HEK293T (cell line): ENCODE results near the gene DNMT3L.
"Not testable (repeated sequence)": the region's sequence is repeated elsewhere in the genome, so short reads cannot be mapped to it uniquely, and the experiment has no call there.

Experiments used
- CTCF ChIA-PET: fragments of 350-600 bp; formaldehyde crosslinking; extraction: SDS; loops from one replicate; lab custom pipeline; 2021; ENCODE audit warnings: antibody characterized with exemption, inconsistent platforms; lab: Yijun Ruan, JAX
- POLR2A ChIA-PET: fragments of 350-600 bp; formaldehyde crosslinking; extraction: SDS; loops from one replicate; lab custom pipeline; 2020; ENCODE audit warnings: antibody characterized with exemption, inconsistent platforms; lab: Yijun Ruan, JAX
- DNase-seq: peaks from one replicate; pipeline ENCODE4 v3.0.0; 2012; ENCODE audit warnings: mixed read lengths; ENCODE audit errors: extremely low spot score
- ARNT ChIP-seq: fragments of 450-650 bp; IDR thresholded peaks from 2 replicates; pipeline ENCODE4 v1.6.1; 2017; ENCODE audit warnings: mild to moderate bottlenecking
- BHLHE40 ChIP-seq: fragments of 450-650 bp; IDR thresholded peaks from 2 replicates; pipeline ENCODE4 v1.6.1; 2016; ENCODE audit warnings: mild to moderate bottlenecking, moderate library complexity, borderline replicate concordance
- CTBP1 ChIP-seq: fragments of 450-650 bp; IDR thresholded peaks from 2 replicates; pipeline ENCODE4 v1.6.1; 2016; ENCODE audit warnings: borderline replicate concordance
- ELF4 ChIP-seq: fragments of 450-650 bp; IDR thresholded peaks from 2 replicates; pipeline ENCODE4 v1.6.1; 2017; ENCODE audit warnings: antibody characterized with exemption
- FOXA1 ChIP-seq: fragments of 450-650 bp; IDR thresholded peaks from 2 replicates; pipeline ENCODE4 v1.6.1; 2016; ENCODE audit warnings: mild to moderate bottlenecking
- FOXK2 ChIP-seq: fragments of 450-650 bp; IDR thresholded peaks from 2 replicates; pipeline ENCODE4 v1.6.1; 2016; ENCODE audit warnings: mild to moderate bottlenecking
- FOXM1 ChIP-seq: fragments of 450-650 bp; IDR thresholded peaks from 2 replicates; pipeline ENCODE4 v1.6.1; 2017; ENCODE audit warnings: mild to moderate bottlenecking, borderline replicate concordance
- HDGF ChIP-seq: fragments of 450-650 bp; IDR thresholded peaks from 2 replicates; pipeline ENCODE4 v1.6.1; 2017; ENCODE audit warnings: antibody characterized with exemption, borderline replicate concordance
- L3MBTL2 ChIP-seq: fragments of 450-650 bp; conservative IDR thresholded peaks from 2 replicates; pipeline ENCODE4 v1.6.1; 2016; ENCODE audit warnings: mild to moderate bottlenecking
- LEF1 ChIP-seq: fragments of 450-650 bp; IDR thresholded peaks from 2 replicates; pipeline ENCODE4 v1.6.1; 2017; ENCODE audit warnings: mild to moderate bottlenecking, borderline replicate concordance
- NFRKB ChIP-seq: fragments of 450-650 bp; IDR thresholded peaks from 2 replicates; pipeline ENCODE4 v1.6.1; 2016; ENCODE audit warnings: mild to moderate bottlenecking, moderate library complexity
- SP1 ChIP-seq: fragments of 450-650 bp; IDR thresholded peaks from 2 replicates; pipeline ENCODE4 v1.6.1; 2017
- SUZ12 ChIP-seq: fragments of 450-650 bp; IDR thresholded peaks from 2 replicates; pipeline ENCODE4 v1.6.1; 2016; ENCODE audit warnings: mild to moderate bottlenecking
- TARDBP ChIP-seq: fragments of 450-650 bp; IDR thresholded peaks from 2 replicates; pipeline ENCODE4 v1.6.1; 2016
- ZNF384 ChIP-seq: fragments of 450-650 bp; IDR thresholded peaks from 2 replicates; pipeline ENCODE4 v1.6.1; 2016
- TF ChIP-seq, protein P1 (sequence below): fragments of 450-650 bp; IDR thresholded peaks from 2 replicates; pipeline ENCODE4 v1.6.1; 2016

Gene DNMT3L

DNA sequence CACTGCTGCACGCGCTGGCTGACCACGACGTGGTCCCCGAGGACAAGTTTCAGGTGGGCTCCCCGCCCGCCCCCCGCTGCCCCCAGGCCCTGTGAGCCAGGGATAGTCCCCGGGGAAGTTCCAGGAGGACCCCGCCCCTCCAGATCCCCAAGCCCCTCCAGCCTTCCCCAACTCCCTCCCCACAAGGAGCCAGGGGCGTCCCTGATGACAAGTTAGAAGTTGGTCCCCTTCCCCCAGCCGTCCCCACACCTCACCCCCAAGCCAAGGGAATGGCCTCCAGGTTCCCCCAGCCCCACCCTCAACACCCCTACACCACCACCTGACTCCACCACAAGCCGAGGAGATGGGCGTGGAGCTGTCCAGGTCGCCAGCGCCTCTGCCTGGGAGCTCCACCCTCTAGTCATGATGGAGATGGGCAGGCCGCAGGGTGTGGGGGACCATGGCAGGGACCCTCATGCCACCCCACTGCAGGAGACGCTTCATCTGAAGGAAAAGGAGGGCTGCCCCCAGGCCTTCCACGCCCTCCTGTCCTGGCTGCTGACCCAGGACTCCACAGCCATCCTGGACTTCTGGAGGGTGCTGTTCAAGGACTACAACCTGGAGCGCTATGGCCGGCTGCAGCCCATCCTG is 24.5 kb upstream of the DNMT3L start:
- TF ChIP-seq FOXA1 (no peak), SP1 (no peak), BHLHE40 (no peak), ZNF384 (no peak), FOXM1 (no peak), ELF4 (no peak), NFRKB (no peak), CTBP1 (no peak), TARDBP (no peak), HDGF (no peak), SUZ12 (no peak), ARNT (no peak)
- TF ChIP-seq, protein P1, sequence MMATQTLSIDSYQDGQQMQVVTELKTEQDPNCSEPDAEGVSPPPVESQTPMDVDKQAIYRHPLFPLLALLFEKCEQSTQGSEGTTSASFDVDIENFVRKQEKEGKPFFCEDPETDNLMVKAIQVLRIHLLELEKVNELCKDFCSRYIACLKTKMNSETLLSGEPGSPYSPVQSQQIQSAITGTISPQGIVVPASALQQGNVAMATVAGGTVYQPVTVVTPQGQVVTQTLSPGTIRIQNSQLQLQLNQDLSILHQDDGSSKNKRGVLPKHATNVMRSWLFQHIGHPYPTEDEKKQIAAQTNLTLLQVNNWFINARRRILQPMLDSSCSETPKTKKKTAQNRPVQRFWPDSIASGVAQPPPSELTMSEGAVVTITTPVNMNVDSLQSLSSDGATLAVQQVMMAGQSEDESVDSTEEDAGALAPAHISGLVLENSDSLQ: no peak
- no peak for DNase-seq
- POLR2A ChIA-PET: no interaction called here
- CTCF ChIA-PET: no interaction called here

DNA sequence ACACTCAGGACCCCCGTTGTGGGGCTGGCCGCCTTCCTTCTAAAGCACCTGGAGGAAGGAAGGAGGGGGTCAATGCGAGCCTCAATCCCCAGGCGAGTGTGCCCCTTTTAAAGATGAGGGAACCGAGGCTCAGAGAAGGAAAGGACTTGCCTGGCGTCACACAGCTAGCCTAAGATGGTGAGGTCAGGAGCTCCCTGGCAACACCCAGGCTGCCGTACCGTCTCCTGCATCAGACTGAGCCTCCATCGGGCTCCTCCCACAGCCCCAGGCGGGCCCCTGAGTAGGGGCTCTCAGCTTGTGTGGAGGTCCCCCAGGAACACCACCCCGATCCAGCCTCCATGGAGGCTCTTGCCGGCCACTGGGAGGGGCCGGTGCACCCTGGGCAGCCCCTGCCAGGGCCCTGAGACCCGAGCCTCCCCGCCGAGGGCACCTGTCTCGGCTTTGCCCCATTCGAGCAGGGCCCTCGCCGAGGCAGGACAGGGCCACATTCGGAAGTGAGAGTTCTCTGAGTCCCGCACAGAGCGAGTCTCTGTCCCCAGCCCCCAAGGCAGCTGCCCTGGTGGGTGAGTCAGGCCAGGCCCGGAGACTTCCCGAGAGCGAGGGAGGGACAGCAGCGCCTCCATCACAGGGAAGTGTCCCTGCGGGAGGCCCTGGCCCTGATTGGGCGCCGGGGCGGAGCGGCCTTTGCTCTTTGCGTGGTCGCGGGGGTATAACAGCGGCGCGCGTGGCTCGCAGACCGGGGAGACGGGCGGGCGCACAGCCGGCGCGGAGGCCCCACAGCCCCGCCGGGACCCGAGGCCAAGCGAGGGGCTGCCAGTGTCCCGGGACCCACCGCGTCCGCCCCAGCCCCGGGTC is 23.7 kb upstream of the DNMT3L start, which contains the start of gene AIRE:
TSS of gene AIRE (plus strand) at position 739 of the 855 bp plus-strand sequence. CDS start 131 bp downstream, outside the sequence.
- no peak for DNase-seq
- ChIA-PET POLR2A (no interaction called here), CTCF (no interaction called here)
- no peak for TF ChIP-seq SP1
- no peak for TF ChIP-seq HDGF
- no peak for TF ChIP-seq NFRKB
- no peak for TF ChIP-seq TARDBP
- no peak for TF ChIP-seq ZNF384
- no peak for TF ChIP-seq CTBP1
- no peak for TF ChIP-seq ELF4
- no peak for TF ChIP-seq BHLHE40
- TF ChIP-seq, protein P1: no peak
- TF ChIP-seq FOXK2: no peak
- TF ChIP-seq L3MBTL2: no peak
- no peak for TF ChIP-seq SUZ12
- TF ChIP-seq FOXM1: no peak

DNA sequence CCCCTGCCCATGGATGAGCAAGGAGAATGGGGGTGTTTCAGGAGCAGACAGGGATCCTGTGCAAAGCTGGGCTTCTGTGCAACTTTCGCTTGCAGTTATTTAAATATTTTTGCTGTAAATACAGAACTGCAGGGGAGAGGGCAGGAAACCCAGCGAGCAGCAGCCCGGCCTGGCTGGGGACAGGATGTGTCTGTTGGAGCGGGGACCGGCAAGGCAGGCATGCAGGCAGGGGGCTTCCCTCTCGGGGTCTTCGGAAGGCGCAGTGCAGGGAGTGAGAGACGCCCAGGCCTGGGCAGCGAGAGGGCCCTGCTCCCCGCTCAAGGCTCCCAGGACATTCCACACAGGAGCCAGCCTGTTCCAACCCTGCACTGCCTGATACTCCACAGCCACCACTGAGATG is 22.3 kb upstream of the DNMT3L start:
- ChIA-PET CTCF (no interaction called here), POLR2A (no interaction called here)
- no peak for DNase-seq
- TF ChIP-seq LEF1 (no peak), TARDBP (no peak), BHLHE40 (no peak), FOXK2 (no peak)

DNA sequence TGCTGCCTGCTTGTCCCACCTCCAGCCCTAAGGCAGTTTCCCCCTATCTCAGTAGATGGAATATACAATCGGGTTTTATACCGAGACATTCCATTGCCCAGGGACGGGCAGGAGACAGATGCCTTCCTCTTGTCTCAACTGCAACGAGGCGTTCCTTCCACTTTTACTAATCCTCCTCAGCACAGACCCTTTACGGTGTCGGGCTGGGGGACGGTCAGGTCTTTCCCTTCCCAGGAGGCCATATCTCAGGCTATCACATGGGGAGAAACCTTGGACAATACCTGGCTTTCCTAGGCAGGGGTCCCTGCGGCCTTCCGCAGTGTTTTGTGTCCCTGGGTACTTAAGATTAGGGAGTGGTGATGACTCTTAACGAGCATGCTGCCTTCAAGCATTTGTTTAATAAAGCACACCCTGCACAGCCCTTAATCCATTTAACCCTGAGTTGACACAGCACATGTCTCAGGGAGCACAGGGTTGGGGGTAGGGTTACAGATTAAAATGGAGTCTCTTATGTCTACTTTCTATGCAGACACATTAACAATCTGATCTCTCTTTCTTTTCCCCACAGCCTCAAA is 21.6 kb upstream of the DNMT3L start:
- CTCF ChIA-PET, POLR2A ChIA-PET, DNase-seq: not testable (repeated sequence)

DNA sequence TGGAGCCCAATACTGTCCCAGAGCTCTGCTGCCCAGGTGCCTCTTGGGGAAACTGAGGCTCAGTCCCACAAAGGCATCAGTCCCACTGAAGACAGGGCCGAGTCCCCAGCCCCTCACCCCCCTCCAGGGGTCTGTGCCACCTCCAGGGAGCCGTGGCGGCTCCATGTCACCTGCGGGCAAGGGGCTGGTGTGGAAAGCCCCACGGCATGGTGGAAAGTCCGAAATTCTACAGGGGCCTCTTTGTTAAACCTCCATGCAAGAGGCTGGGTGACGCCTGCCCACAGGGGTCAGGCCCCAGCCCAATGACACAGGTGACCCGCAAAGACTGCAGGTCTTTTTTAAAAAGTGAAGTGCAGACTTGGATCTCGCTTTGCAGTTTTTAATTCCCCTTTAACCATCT is 20.7 kb upstream of the DNMT3L start:
- ChIA-PET POLR2A (no interaction called here), CTCF (no interaction called here)
- TF ChIP-seq, protein P1: no peak
- no peak for TF ChIP-seq TARDBP
- no peak for TF ChIP-seq ELF4
- no peak for DNase-seq

DNA sequence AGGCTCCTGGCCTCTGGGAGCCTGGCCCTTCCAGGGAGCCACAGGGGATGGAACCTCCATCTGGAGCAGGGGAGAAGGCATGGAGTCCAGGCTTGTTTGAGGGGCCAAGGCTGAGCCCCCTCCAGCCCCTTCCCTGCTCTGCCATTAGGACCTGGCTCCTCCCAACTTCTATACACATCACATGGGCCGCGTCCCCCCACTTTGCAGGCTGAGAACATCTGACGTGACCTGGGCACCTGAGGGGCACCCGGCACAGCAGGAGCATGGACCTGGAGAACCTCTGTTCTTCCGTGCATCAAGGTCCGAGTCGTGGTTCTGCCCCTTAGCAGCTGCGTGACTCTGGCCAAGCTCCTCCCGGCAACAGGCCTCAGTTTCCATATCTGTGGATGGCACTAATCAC is 20.1 kb upstream of the DNMT3L start:
- POLR2A ChIA-PET: no interaction called here
- DNase-seq: no peak
- CTCF ChIA-PET: no interaction called here
- no peak for TF ChIP-seq SUZ12
- TF ChIP-seq, protein P1: no peak
- no peak for TF ChIP-seq ELF4
- no peak for TF ChIP-seq BHLHE40
- TF ChIP-seq L3MBTL2: no peak
- TF ChIP-seq LEF1: no peak
- TF ChIP-seq CTBP1: no peak
- TF ChIP-seq HDGF: no peak
- TF ChIP-seq ZNF384: no peak
- no peak for TF ChIP-seq FOXA1
- no peak for TF ChIP-seq ARNT
- no peak for TF ChIP-seq TARDBP
- no peak for TF ChIP-seq FOXK2
- no peak for TF ChIP-seq NFRKB
- TF ChIP-seq SP1: no peak
- TF ChIP-seq FOXM1: no peak
